Breast epithelium (tissue), 4 donors: ENCODE data around the gene NOMO2. TPM values are rescaled to one million over a fixed set of nuclear protein-coding genes. Genes with fewer than 3 reads are reported as not detected.
"Not testable (repeated sequence)": the region's sequence is repeated elsewhere in the genome, so short reads cannot be mapped to it uniquely, and the experiment has no call there.

Experiments
- DNase-seq, 2 donors: peaks; one replicate each; pipeline ENCODE4 v3.0.0-alpha.2; 2019; ENCODE audit warnings: low spot score in 2 of 2
- H3K27ac ChIP-seq, 2 donors: fragments of 200-600 bp; sonication (generic) in 1 of 2; one replicate each; pipeline ENCODE4 v1.5.1; 2016 to 2019; ENCODE audit warnings: mild to moderate bottlenecking in 1 of 2
- H3K27me3 ChIP-seq, 2 donors: fragments of 200-600 bp; sonication (generic) in 1 of 2; one replicate each; pipeline versions ENCODE4 v1.5.1 to v1.6.0; 2017 to 2019; ENCODE audit warnings: control low read depth in 1 of 2, mild to moderate bottlenecking in 1 of 2
- H3K36me3 ChIP-seq: fragments of 200-600 bp; one replicate; pipeline ENCODE4 v1.5.1; 2019
- H3K4me1 ChIP-seq, 2 donors: fragments of 200-600 bp; sonication (generic); one replicate each; pipeline ENCODE4 v1.5.1; 2016 to 2019; ENCODE audit warnings: control low read depth in 1 of 2
- H3K4me3 ChIP-seq, 3 donors: fragments of 200-600 bp; sonication (generic); 1 replicate in 2 of 3; 2 replicates in 1 of 3; pipeline ENCODE4 v1.5.1; 2016 to 2019; ENCODE audit warnings: mild to moderate bottlenecking in 3 of 3, moderate library complexity in 2 of 3
- H3K9me3 ChIP-seq, 2 donors: fragments of 200-600 bp; sonication (generic) in 1 of 2; one replicate each; pipeline ENCODE4 v1.5.1; 2016 to 2019; ENCODE audit warnings: control low read depth in 1 of 2
- intact Hi-C: fragments of 100-400 bp; cut with DNase I; formaldehyde crosslinking; loops from one replicate; pipeline ENCODE4 v1.15.1; 2023; ENCODE audit warnings: low total_unique reads
- total RNA-seq, 3 donors: library from RNA; depleted of rRNA; stranded (reverse); fragments of >200 nt; gene quantifications; one replicate each; pipeline ENCODE4 v1.1.0, GENCODE V29; 2016

NOMO2 gene
- total RNA-seq, 3 donors from 2014 or later = 39.5 to 67.2 (median 49.3) TPM

DNA sequence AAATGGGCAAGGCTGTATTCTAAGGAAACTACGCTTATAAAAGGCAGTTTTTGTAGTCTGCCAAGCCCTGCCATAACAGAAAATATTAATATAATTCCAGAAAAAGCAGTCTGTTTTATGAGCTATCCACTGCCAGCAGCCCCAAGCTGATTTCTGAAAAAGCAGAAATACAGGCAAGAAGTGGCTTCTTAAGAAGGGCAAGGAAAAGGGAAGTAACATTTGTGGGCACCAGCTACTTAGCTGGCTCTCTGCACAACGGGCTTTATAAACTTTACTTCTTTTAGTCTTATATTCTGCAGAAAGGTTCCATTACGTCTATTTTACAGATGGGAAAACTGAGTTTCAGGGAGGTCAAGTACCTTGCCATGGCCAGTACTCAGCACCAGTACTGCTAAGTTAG lies 31.6 kb downstream of the NOMO2 start:
- H3K27me3 ChIP-seq, H3K9me3 ChIP-seq, DNase-seq, H3K36me3 ChIP-seq, intact Hi-C loops, H3K4me3 ChIP-seq, H3K4me1 ChIP-seq, H3K27ac ChIP-seq: not testable (repeated sequence)

DNA sequence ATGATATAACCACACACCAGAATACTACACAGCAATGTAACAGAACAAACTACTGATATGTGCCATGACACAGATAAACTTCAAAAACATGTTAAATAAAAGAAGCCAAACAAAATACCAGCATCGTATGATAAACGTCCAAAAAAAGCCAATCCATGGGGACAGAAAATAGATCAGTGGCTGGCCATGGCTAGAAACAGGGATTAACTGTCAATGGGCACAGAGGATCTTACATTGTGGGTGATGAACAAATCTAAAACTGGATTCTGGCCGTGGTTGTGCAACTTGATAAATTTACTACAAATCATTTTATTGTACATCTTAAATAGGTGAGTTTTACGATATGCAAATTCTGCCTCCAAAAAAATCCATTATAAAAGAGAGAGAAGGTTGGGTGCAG lies 35.4 kb downstream of the NOMO2 start:
- H3K4me3 ChIP-seq, H3K36me3 ChIP-seq, H3K4me1 ChIP-seq, H3K27ac ChIP-seq, DNase-seq, H3K9me3 ChIP-seq, intact Hi-C loops, H3K27me3 ChIP-seq: not testable (repeated sequence)

DNA sequence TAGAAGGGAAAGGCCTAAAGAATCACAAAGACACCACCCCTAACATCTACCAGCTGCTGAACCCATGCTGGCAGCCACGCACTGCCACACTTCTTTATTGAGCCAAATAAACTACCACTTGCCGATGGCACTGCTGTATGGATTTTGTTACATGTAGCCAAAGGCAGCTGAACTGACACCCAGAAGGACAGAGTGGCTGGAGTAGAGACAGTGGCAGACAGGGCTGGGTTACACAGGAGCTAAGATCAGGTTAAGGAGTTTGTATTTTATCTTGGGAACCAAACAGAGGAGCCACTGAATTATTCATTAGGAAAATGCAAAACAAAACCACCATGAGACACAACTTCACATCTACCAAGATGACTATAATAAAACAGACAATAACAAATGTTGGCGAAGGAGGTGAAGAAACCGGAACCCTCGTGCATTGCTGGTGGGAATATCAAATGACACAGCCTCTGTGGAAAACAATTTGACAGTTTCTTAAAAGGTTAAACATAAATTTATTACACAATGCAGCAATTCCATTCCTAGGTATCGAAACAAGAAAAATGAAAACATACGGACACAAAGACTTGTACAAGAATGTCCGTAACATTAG lies 35.9 kb downstream of the NOMO2 start:
- H3K27ac ChIP-seq, H3K4me1 ChIP-seq, H3K9me3 ChIP-seq, intact Hi-C loops, DNase-seq, H3K36me3 ChIP-seq, H3K27me3 ChIP-seq, H3K4me3 ChIP-seq: not testable (repeated sequence)

DNA sequence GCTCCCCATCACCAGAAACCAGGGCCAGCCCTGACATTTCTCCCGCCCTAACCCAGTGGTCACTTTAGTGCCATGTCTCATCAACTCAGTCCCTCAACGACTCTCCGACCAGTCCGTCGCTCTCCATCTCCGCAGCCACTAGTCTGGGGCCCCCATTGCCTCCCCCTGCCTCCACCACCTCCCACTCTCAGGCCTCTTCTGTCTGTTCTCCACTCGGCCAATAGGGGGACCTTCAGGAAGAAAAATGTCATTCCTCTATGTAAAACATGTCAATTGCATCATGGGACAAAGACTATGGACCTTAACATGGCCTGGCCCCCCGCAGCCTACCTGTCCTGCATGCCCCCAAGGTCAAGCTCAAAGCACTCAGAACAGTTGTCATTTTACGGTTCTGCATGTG lies 39.3 kb downstream of the NOMO2 start:
- DNase-seq, H3K27me3 ChIP-seq, H3K36me3 ChIP-seq, intact Hi-C loops, H3K4me1 ChIP-seq, H3K27ac ChIP-seq, H3K4me3 ChIP-seq, H3K9me3 ChIP-seq: not testable (repeated sequence)

DNA sequence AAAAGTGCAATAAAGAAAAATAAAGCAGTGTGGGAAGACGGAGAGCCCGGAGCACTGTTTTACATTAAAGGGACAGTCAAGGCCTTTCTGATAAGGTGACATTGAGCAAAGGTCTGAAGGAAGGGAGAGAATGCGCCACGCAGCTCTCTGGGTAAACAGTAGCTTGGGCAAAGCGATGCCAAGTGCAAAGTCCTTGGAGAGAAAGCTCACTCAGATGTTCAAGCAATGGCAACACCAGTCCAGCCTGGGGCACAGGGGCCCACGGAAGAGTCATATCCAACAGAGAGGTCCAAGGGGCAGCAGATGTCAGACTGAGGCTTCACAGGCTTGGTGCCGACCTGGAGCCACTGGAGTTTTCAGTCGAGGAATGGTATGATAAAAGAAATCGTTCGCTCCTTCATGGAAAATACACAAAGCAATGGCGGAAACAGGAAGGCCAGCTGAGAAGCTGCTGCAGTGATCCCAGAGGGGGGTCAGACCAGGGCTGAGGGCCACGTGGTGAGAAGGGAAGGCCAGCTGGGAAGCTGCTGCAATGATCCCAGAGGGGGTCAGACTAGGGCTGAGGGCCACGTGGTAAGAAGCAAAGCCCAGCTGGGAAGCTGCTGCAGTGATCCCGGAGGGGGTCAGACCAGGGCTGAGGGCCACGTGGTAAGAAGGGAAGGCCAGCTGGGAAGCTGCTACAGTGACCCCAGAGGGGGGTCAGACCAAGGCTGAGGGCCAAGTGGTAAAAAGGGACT lies 40.3 kb downstream of the NOMO2 start:
- H3K4me3 ChIP-seq, H3K36me3 ChIP-seq, H3K27ac ChIP-seq, intact Hi-C loops, H3K27me3 ChIP-seq, H3K9me3 ChIP-seq, H3K4me1 ChIP-seq, DNase-seq: not testable (repeated sequence)

DNA sequence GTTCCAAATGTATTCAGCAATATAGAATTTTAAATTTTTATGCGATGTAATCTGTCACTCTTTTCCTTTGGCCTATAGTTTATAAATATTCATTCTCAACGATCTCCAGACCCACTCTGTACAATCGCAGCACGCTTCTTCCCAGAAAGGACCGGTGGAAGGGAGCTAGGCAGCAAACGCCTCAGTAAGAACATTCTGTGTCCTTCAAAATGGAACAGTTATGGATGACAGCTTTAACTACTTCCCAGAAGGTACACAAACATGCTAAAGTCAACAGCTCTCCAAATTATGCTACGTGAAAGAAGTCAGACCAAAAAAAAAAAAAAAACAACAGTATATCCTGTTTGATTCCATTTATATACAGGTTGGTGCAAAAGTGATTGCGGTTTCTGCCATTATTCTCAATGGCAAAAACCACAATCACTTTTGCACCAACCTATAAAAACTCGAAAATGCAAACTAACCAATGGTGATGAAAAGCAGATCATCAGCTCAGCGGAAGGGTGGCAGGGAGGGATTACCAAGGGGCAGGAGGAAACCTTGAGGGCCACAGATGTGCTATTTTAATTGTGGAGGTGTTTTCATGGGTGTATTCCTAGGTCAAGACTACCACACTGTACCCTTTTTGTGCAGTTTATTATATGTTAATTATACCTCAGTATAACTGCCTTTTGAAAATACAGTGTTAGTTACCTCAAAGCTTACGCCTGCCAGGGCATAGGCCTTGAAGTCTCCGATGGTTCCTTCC lies 43.2 kb downstream of the NOMO2 start:
- H3K27ac ChIP-seq, H3K27me3 ChIP-seq, DNase-seq, intact Hi-C loops, H3K4me1 ChIP-seq, H3K9me3 ChIP-seq, H3K4me3 ChIP-seq, H3K36me3 ChIP-seq: not testable (repeated sequence)

DNA sequence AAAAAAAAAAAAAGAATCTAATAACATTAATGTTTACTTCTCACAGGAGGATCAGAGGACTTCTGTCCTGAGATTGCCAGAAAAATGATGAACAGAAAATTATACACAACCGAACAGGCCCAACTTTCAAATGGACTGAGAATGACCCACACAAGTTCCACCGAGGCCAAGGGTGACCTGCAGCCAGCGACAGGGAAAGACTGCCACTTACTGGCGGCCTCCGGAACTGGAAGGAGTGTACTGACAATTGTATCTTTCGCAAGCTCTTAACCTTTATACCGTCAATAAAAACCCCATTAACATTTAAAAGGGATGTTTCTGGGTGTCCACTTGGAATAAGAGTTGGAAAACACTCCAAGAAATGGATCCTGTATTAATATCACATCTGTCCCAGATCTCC lies 63.5 kb downstream of the NOMO2 start:
- H3K9me3 ChIP-seq, H3K4me3 ChIP-seq, DNase-seq, H3K36me3 ChIP-seq, H3K27me3 ChIP-seq, H3K4me1 ChIP-seq, intact Hi-C loops, H3K27ac ChIP-seq: not testable (repeated sequence)

DNA sequence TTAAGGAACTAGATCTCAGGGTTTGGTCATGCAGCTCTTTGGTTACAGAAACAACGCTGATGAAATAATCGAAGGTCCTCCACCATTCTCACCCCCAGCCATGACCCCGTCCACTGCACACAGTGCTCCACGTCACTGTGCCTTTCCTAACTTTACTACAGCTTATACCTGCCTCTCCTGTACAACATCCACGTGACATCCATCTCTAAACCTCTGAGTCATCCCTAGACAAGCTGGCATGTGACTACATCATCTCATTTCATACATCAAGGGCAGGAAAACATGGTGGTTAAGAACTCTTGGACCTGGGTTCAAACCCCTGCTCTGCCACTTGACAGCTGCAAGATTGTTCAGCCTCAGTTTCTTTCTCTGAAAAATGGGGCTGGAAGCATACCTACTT lies 64.9 kb downstream of the NOMO2 start:
- DNase-seq, H3K4me3 ChIP-seq, intact Hi-C loops, H3K27ac ChIP-seq, H3K9me3 ChIP-seq, H3K27me3 ChIP-seq, H3K4me1 ChIP-seq, H3K36me3 ChIP-seq: not testable (repeated sequence)

DNA sequence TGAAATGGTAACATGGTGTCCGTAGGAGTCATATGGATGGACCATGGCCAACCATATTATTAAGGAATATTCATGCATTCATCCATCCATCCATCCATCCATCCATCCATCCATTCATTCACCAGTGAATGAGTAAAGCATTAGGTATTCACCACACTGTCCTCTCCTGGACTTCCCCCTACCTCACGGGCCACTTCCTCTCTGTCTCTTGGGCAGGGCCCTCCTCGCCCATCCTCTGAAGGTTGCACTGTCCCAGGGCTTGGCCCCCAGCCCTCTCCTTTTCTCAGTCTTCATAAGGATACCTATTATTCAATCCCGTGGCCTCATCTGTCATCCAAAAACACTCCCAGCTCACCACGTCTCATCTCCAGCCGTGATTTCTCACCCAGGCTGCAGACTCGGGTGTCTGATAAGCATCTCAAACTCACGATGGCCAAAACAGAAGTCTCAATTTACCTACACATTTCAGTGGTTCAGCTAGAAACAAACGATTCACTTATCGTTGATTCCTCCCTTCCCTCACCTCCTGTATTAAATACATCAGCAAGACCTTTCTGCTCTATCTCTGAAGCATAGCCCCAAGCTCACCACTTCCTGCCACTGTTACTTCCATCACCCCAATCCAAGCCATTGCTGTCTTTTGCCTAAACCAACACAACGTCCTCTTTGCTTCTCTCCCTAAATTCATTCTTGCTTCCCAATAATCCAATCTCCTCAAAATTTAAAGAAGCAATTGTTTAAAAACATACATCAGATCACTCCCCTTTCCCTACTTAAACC lies 69.6 kb downstream of the NOMO2 start:
- H3K27me3 ChIP-seq, H3K9me3 ChIP-seq, intact Hi-C loops, H3K36me3 ChIP-seq, H3K27ac ChIP-seq, DNase-seq, H3K4me1 ChIP-seq, H3K4me3 ChIP-seq: not testable (repeated sequence)

DNA sequence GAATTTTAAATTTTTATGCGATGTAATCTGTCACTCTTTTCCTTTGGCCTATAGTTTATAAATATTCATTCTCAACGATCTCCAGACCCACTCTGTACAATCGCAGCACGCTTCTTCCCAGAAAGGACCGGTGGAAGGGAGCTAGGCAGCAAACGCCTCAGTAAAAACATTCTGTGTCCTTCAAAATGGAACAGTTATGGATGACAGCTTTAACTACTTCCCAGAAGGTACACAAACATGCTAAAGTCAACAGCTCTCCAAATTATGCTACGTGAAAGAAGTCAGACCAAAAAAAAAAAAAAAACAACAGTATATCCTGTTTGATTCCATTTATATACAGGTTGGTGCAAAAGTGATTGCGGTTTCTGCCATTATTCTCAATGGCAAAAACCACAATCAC lies 125.9 kb downstream of the NOMO2 start:
- not testable (repeated sequence) for H3K36me3 ChIP-seq

DNA sequence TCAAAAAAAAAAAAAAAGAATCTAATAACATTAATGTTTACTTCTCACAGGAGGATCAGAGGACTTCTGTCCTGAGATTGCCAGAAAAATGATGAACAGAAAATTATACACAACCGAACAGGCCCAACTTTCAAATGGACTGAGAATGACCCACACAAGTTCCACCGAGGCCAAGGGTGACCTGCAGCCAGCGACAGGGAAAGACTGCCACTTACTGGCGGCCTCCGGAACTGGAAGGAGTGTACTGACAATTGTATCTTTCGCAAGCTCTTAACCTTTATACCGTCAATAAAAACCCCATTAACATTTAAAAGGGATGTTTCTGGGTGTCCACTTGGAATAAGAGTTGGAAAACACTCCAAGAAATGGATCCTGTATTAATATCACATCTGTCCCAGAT lies 146.1 kb downstream of the NOMO2 start:
- H3K27me3 ChIP-seq, H3K27ac ChIP-seq, H3K4me1 ChIP-seq, H3K4me3 ChIP-seq, DNase-seq, intact Hi-C loops, H3K9me3 ChIP-seq, H3K36me3 ChIP-seq: not testable (repeated sequence)

More for the DNA sequence above, 125.9 kb downstream of the NOMO2 start:
- intact Hi-C loops, H3K4me1 ChIP-seq, H3K27me3 ChIP-seq, H3K9me3 ChIP-seq, H3K4me3 ChIP-seq, DNase-seq, H3K27ac ChIP-seq: not testable (repeated sequence)

DNA sequence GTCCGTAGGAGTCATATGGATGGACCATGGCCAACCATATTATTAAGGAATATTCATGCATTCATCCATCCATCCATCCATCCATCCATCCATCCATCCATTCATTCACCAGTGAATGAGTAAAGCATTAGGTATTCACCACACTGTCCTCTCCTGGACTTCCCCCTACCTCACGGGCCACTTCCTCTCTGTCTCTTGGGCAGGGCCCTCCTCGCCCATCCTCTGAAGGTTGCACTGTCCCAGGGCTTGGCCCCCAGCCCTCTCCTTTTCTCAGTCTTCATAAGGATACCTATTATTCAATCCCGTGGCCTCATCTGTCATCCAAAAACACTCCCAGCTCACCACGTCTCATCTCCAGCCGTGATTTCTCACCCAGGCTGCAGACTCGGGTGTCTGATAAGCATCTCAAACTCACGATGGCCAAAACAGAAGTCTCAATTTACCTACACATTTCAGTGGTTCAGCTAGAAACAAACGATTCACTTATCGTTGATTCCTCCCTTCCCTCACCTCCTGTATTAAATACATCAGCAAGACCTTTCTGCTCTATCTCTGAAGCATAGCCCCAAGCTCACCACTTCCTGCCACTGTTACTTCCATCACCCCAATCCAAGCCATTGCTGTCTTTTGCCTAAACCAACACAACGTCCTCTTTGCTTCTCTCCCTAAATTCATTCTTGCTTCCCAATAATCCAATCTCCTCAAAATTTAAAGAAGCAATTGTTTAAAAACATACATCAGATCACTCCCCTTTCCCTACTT lies 152.2 kb downstream of the NOMO2 start:
- H3K4me1 ChIP-seq, DNase-seq, H3K27me3 ChIP-seq, H3K9me3 ChIP-seq, H3K27ac ChIP-seq, H3K4me3 ChIP-seq, H3K36me3 ChIP-seq, intact Hi-C loops: not testable (repeated sequence)
